Adrenal gland (tissue), 12 donors: ENCODE measurements around the gene LZTR1. TPM values are rescaled to one million over a fixed set of nuclear protein-coding genes. Genes with fewer than 3 reads are reported as not detected.

Source experiments
- DNase-seq, 7 donors: peaks; one replicate each; pipeline ENCODE4 v3.0.0-alpha.2; 2019 to 2020
- H3K27ac ChIP-seq, 5 donors: fragments of 200-600 bp; sonication (generic) in 4 of 5; 1 replicate in 3 of 5; 2 replicates in 2 of 5; pipeline versions ENCODE4 v1.5.1 to v1.8.0; 2016 to 2020; ENCODE audit warnings: mild to moderate bottlenecking in 1 of 5
- H3K27me3 ChIP-seq: fragments of 200-600 bp; 2 replicates; pipeline ENCODE4 v1.8.0; 2021
- H3K36me3 ChIP-seq, 2 donors: fragments of 200-600 bp; replicated peaks in 1 of 2; 1 replicate in 1 of 2; 2 replicates in 1 of 2; pipeline versions ENCODE4 v1.5.1 to v1.8.0; 2018 to 2022
- H3K4me1 ChIP-seq, 2 donors: fragments of 200-600 bp; replicated peaks in 1 of 2; 1 replicate in 1 of 2; 2 replicates in 1 of 2; pipeline versions ENCODE4 v1.5.1 to v1.8.0; 2018 to 2021
- H3K4me3 ChIP-seq, 4 donors: fragments of 200-600 bp; sonication (generic) in 3 of 4; one replicate each; pipeline ENCODE4 v1.5.1; 2016 to 2018
- H3K9me3 ChIP-seq, 3 donors: fragments of 200-600 bp; sonication (generic) in 1 of 3; replicated peaks in 1 of 3; 1 replicate in 2 of 3; 2 replicates in 1 of 3; pipeline versions ENCODE4 v1.5.1 to v1.8.0; 2016 to 2021
- POLR2A ChIP-seq, 2 donors: fragments of 450-650 bp; IDR thresholded peaks; one replicate each; pipeline ENCODE4 v1.6.1; 2017; ENCODE audit warnings: antibody characterized with exemption in 2 of 2, mild to moderate bottlenecking in 2 of 2, moderate library complexity in 1 of 2
- WGBS, 4 donors: extraction: QIAGEN DNeasy Blood & Tissue Kit in 2 of 4; methylation state at CpG; one replicate each; pipeline versions ENCODE4 v1.1.5 to v1.1.7; 2013 to 2017; 5-methylcytosine and 5-hydroxymethylcytosine counted together
- intact Hi-C, 2 donors: fragments of 100-400 bp; cut with DNase I; formaldehyde crosslinking; loops; one replicate each; pipeline versions ENCODE4 v1.14.1 to v1.15.0; 2022 to 2023
- polyA plus RNA-seq, 3 donors: library from polyadenylated mRNA; stranded (reverse); fragments of 200-250 nt in 2 of 3; fragments of 350-450 nt in 1 of 3; fragmentation: Illumina TruSeq in 1 of 3; extraction: RNeasy Lipid Tissue Mini Kit (QIAGEN cat#74804) in 1 of 3; gene quantifications; one replicate each; pipeline ENCODE4 v1.2.3, GENCODE V29; 2013 to 2014
- total RNA-seq, 9 donors: library from RNA; depleted of rRNA in 4 of 9; stranded (reverse); fragments of >200 nt in 4 of 9; fragments of 120-200 nt in 1 of 9; fragmentation: NEBNext Ultra II Directional in 1 of 9; extraction: Animal tissue kit (Norgen Biotek cat#: 25700) in 1 of 9; gene quantifications; one replicate each; pipeline versions ENCODE4 v1.1.0 to v1.2.4, GENCODE V29; 2013 to 2023
- TF ChIP-seq, protein P1 (sequence below), 6 experiments: fragments of 450-650 bp in 4 of 6; fragments of 200-600 bp in 2 of 6; sonication (generic) in 1 of 6; IDR thresholded peaks; 1 replicate in 5 of 6; 2 replicates in 1 of 6; pipeline versions ENCODE4 v1.5.1 to v1.8.0; 2016 to 2021; ENCODE audit warnings: antibody characterized with exemption in 6 of 6, mild to moderate bottlenecking in 2 of 6, moderate library complexity in 1 of 6
- donor health status: healthy with polysubstance abuse.
- donor health status: Bipolar disorder and iron deficiency.
- donor health status: DM: yes; HTN: yes; CAD: no.
- donor health status: DM: no; HTN: no; CAD: no.
- donor health status: DM: no; HTN: no; CAD: no.
- donor health status: DM: yes; HTN: yes; CAD: no.

LZTR1 gene
- total and polyA plus RNA-seq, 12 donors = 32.6 to 100 (median 55.8) TPM

DNA sequence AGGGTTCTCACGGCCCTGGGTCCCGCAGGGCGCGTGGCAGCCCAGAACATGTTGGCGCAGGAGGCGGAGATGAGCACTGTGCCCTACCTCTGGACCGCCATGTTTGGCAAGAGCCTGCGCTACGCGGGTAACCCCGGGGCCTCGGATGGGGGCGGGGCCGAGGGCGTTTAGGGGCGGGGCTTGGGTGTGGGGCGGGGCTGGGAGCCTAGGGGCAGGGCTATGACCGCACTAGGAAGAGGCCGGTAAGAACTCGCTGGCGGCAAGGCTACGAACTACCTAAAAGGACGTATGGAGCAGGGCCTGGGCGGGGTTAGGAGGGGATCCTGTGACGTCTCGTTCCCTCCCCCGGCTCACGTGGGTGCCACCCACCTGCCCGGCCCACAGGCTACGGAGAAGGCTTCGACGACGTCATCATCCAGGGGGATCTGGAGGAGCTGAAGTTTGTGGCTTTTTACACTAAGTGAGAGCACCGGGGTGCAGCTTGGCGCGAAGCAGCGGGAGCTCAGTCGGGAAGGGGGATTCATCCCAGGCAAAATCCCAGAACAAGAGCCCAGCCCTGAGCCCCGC, 2.8 kb upstream of the LZTR1 start:
- TF ChIP-seq POLR2A (IDR thresholded peaks at IDR 0.05) = peak in 1 of 2 donors; percentile 24
- TF ChIP-seq, protein P1, sequence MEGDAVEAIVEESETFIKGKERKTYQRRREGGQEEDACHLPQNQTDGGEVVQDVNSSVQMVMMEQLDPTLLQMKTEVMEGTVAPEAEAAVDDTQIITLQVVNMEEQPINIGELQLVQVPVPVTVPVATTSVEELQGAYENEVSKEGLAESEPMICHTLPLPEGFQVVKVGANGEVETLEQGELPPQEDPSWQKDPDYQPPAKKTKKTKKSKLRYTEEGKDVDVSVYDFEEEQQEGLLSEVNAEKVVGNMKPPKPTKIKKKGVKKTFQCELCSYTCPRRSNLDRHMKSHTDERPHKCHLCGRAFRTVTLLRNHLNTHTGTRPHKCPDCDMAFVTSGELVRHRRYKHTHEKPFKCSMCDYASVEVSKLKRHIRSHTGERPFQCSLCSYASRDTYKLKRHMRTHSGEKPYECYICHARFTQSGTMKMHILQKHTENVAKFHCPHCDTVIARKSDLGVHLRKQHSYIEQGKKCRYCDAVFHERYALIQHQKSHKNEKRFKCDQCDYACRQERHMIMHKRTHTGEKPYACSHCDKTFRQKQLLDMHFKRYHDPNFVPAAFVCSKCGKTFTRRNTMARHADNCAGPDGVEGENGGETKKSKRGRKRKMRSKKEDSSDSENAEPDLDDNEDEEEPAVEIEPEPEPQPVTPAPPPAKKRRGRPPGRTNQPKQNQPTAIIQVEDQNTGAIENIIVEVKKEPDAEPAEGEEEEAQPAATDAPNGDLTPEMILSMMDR (IDR thresholded peaks at IDR 0.05) = no peak
- H3K4me3 ChIP-seq = peak overlapping the region in 1 of 4 donors; percentile 53
- peaks cover 0 to 4% (median 0%) of the 10 kb centered on the region in 3 donors for H3K9me3 ChIP-seq
- peak overlapping the region in 1 of 5 donors; percentile 31 for H3K27ac ChIP-seq
- WGBS, 4 donors = 6 to 15% (median 14%) methylated on average over 18 to 39 of the region's 39 CpGs
- no peaks in the 10 kb centered on the region for H3K27me3 ChIP-seq
- peaks cover 26 to 37% of the 10 kb centered on the region in 2 donors for H3K4me1 ChIP-seq
- intact Hi-C loops = no loop called here
- no peaks in the 10 kb centered on the region for H3K36me3 ChIP-seq
- DNase-seq = peak; percentile 77 to 88 (median 84)

DNA sequence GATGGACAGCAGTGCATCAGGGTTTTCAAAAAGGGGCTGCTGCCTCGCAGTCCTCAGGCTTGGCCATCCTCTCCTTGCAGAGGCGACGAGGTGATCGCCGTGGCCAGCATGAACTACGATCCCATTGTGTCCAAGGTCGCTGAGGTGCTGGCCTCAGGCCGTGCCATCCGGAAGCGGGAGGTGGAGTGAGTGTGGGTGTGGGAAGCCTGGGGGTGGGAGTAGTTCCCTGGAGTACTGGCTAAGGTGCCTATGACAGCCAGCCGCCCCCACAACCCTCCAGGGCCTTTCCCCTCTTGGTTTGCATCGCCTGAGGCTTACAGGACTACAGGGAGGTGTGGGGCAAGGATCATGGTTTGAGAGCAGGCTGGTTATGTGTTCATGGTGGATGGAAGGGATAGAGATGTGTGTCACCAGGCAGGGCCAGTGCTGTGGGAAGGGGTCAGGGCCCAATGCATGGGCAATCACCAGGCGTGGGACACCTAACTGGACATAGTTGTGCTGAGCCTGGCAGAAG, 2.1 kb upstream of the LZTR1 start:
- DNase-seq = no peak
- WGBS, 4 donors = 22 to 37% (median 34%) methylated on average over 12 to 13 of the region's 13 CpGs
- peaks cover 26 to 37% of the 10 kb centered on the region in 2 donors for H3K4me1 ChIP-seq
- no peaks in the 10 kb centered on the region for H3K27me3 ChIP-seq
- H3K36me3 ChIP-seq = no peaks in the 10 kb centered on the region
- H3K9me3 ChIP-seq = peaks cover 0 to 4% (median 0%) of the 10 kb centered on the region in 3 donors
- peak overlapping the region in 1 of 4 donors; percentile 53 for H3K4me3 ChIP-seq
- peak overlapping the region in 1 of 5 donors; percentile 31 for H3K27ac ChIP-seq
- TF ChIP-seq, protein P1 (IDR thresholded peaks at IDR 0.05) = no peak
- no peak for TF ChIP-seq POLR2A (IDR thresholded peaks at IDR 0.05)
- intact Hi-C loops = no loop called here

DNA sequence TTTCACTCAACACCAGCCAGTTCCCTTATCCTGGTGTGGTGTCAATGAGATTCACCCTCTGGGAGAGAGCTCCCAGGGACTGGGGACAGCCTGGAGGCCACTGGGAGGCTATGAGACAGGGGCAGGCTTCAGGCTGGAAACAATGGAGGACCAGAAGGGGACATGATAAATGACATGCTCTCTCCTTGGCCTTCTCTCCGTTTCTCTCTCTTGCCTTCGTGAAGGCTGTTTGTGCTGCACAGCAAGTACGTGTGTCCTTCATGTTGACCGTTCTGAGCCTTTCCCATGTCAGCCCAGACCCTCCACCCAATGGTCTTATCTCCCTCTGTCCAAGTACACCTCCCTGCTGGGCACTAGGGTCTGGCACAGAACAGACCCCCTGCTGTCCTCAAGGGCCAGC, 1.6 kb upstream of the LZTR1 start:
- TF ChIP-seq, protein P1 (IDR thresholded peaks at IDR 0.05) = no peak
- no peak for TF ChIP-seq POLR2A (IDR thresholded peaks at IDR 0.05)
- Histone ChIP-seq H3K9me3 (peaks cover 0 to 4% (median 0%) of the 10 kb centered on the region in 3 donors), H3K27me3 (no peaks in the 10 kb centered on the region), H3K4me1 (peaks cover 26 to 37% of the 10 kb centered on the region in 2 donors), H3K27ac (no peak overlapping the region), H3K4me3 (no peak overlapping the region), H3K36me3 (peaks cover 0 to 3% of the 10 kb centered on the region in 2 donors)
- DNase-seq = no peak
- intact Hi-C loops = no loop called here
- 47 to 55% (median 52%) methylated on average over 3 to 4 of the region's 4 CpGs for WGBS, 4 donors

DNA sequence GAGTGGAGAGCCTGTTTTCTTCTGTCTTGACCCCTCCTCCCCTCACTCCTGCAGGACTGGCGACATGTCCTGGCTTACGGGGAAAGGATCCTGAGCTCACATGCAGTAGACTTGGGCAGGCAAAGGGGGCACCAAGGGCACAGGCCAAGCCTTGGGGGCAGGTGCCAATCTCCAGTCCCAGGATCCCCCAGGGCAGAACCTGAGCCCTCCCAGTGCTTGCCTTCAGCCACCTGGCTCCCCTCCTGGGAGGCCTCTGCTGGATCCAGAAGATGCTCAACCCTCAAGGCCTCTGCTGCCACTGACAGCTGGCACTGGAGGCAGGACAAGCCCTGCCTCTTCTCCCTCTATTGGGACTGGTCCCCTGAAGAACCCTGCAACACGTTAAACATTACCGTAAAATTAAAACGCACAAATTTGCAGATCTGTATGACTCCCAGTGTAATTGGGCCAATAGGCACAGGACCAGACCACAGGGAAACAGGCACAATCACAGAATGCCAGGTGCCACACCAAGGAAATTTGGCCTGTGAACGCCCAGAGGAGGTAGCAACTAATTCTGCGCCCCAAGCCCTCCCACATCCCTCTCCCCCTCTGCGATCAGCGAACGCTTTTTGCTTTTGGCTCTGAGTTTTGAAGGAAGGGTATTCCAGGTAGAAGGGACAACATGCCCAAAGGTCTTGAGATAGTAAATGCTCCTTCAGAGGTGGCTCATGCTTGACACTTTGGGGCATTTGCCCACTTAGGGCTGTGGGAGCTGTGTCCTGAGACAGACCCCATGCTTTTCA, 967 bp upstream of the LZTR1 start:
- peaks cover 0 to 7% of the 10 kb centered on the region in 2 donors for H3K36me3 ChIP-seq
- H3K4me1 ChIP-seq = peaks cover 26 to 37% of the 10 kb centered on the region in 2 donors
- peak overlapping the region in 2 of 4 donors; percentile 73 to 75 for H3K4me3 ChIP-seq
- H3K27ac ChIP-seq = peak overlapping the region; percentile 57 to 93 (median 86)
- intact Hi-C loops = no loop called here
- no peaks in the 10 kb centered on the region for H3K27me3 ChIP-seq
- 57 to 67% (median 63%) methylated on average over 8 to 10 of the region's 10 CpGs for WGBS, 4 donors
- H3K9me3 ChIP-seq = peaks cover 0 to 4% (median 0%) of the 10 kb centered on the region in 3 donors
- TF ChIP-seq POLR2A (IDR thresholded peaks at IDR 0.05) = no peak
- TF ChIP-seq, protein P1 (IDR thresholded peaks at IDR 0.05) = no peak
- DNase-seq = no peak
